Endothelial cell of umbilical vein (primary cell): Measurements from ENCODE around the gene NAP1L5. TPM values are rescaled to one million over a fixed set of nuclear protein-coding genes. Genes with fewer than 3 reads are reported as not detected.

Experiments
- BruUV-seq: library from RNA; stranded (reverse); fragments of 400-500 nt; replicated peaks from 2 replicates; lab custom pipeline; 2021; lab: Mats Ljungman, UMichigan
- CTCF ChIA-PET: fragments of 300-600, 350-600 bp; sonication (Branson Sonifier 250); formaldehyde crosslinking; loops from one replicate; lab custom pipeline; 2021; ENCODE audit warnings: antibody characterized with exemption, inconsistent platforms; lab: Charles Lee
- POLR2A ChIA-PET: fragments of 300-600, 350-600 bp; sonication (Branson Sonifier 250); formaldehyde crosslinking; loops from one replicate; lab custom pipeline; 2021; ENCODE audit warnings: antibody characterized with exemption, inconsistent platforms; lab: Charles Lee
- DNase-seq: peaks from one replicate; pipeline ENCODE4 v3.0.0-alpha.2; 2011; ENCODE audit warnings: low read depth, low spot score
- FAIRE-seq: peaks from 2 replicates; lab custom pipeline; 2011; peaks lifted over from hg19 to GRCh38; lab: Jason Lieb, UNC
- H2AFZ ChIP-seq: 2 replicates; pipeline ENCODE4 v1.6.0; 2012; ENCODE audit warnings: low read depth, low read length, control low read depth, inconsistent platforms
- H3K27ac ChIP-seq: 2 replicates; pipeline ENCODE4 v1.5.1; 2011; ENCODE audit warnings: low read depth, mild to moderate bottlenecking, control low read depth, low read length, moderate library complexity; ENCODE audit not compliant: insufficient read depth
- H3K27me3 ChIP-seq, 2 experiments: 2 replicates each; pipeline versions ENCODE4 v1.6.0 to v1.6.1; 2011; ENCODE audit warnings: low read length in 2 of 2, mixed read lengths in 1 of 2; ENCODE audit not compliant: control insufficient read depth in 2 of 2, insufficient read depth in 2 of 2
- H3K36me3 ChIP-seq, 2 experiments: 2 replicates in 1 of 2; 3 replicates in 1 of 2; pipeline ENCODE4 v1.5.1; 2011; ENCODE audit warnings: low read length in 2 of 2, mild to moderate bottlenecking in 1 of 2, moderate library complexity in 1 of 2; ENCODE audit not compliant: control insufficient read depth in 2 of 2, insufficient read depth in 2 of 2; ENCODE audit errors: extremely low read depth in 1 of 2
- H3K4me1 ChIP-seq: 3 replicates; pipeline ENCODE4 v1.5.1; 2011; ENCODE audit warnings: mild to moderate bottlenecking, low read length; ENCODE audit not compliant: control insufficient read depth, insufficient read depth; ENCODE audit errors: extremely low read depth
- H3K4me2 ChIP-seq: 2 replicates; pipeline ENCODE4 v1.6.1; 2011; ENCODE audit warnings: low read length, control low read depth, mixed read lengths; ENCODE audit not compliant: insufficient read depth
- H3K4me3 ChIP-seq, 3 experiments: fragments of 200-600 bp in 1 of 3; sonication (generic), shearing (Covaris generic) in 1 of 3; replicated peaks in 1 of 3; 2 replicates each; pipeline ENCODE4 v1.5.1; 2011 to 2016; ENCODE audit warnings: control low read depth in 3 of 3, low read length in 3 of 3, mild to moderate bottlenecking in 2 of 3, inconsistent platforms in 1 of 3, low read depth in 1 of 3, moderate library complexity in 1 of 3; ENCODE audit not compliant: insufficient read depth in 1 of 3
- H3K79me2 ChIP-seq: 2 replicates; pipeline ENCODE4 v1.6.0; 2012; ENCODE audit warnings: low read length, inconsistent platforms; ENCODE audit not compliant: control insufficient read depth, insufficient read depth
- H3K9ac ChIP-seq: replicated peaks from 2 replicates; pipeline ENCODE3; 2011; ENCODE audit warnings: low read length, control low read depth; ENCODE audit not compliant: insufficient read depth; ENCODE audit errors: extremely low read depth
- H3K9me1 ChIP-seq: replicated peaks from 3 replicates; pipeline ENCODE4 v1.6.0; 2011; ENCODE audit warnings: mild to moderate bottlenecking, low read length; ENCODE audit not compliant: control insufficient read depth, insufficient read depth; ENCODE audit errors: extremely low read depth
- H3K9me3 ChIP-seq: replicated peaks from 2 replicates; pipeline ENCODE4 v1.5.1; 2012; ENCODE audit warnings: low read length, inconsistent platforms; ENCODE audit not compliant: control insufficient read depth, insufficient read depth
- H4K20me1 ChIP-seq: replicated peaks from 2 replicates; pipeline ENCODE3; 2011; ENCODE audit warnings: mild to moderate bottlenecking, low read length; ENCODE audit not compliant: control insufficient read depth, insufficient read depth; ENCODE audit errors: extremely low read depth
- EZH2 ChIP-seq: IDR thresholded peaks from 2 replicates; pipeline ENCODE4 v1.6.1; 2012; ENCODE audit warnings: borderline replicate concordance, low read depth, mild to moderate bottlenecking, moderate library complexity, low read length, inconsistent platforms; ENCODE audit not compliant: severe bottlenecking
- FOS ChIP-seq: IDR thresholded peaks from 2 replicates; pipeline ENCODE4 v1.6.1; 2011; ENCODE audit warnings: mild to moderate bottlenecking, low read length, moderate library complexity, borderline replicate concordance; ENCODE audit not compliant: insufficient read depth
- GATA2 ChIP-seq: IDR thresholded peaks from 2 replicates; pipeline ENCODE4 v1.7.0; 2011; ENCODE audit warnings: low read depth, mild to moderate bottlenecking, moderate library complexity, mixed read lengths, low read length; ENCODE audit not compliant: insufficient read length, insufficient read depth
- JUN ChIP-seq: IDR thresholded peaks from 2 replicates; pipeline ENCODE4 v1.6.1; 2011; ENCODE audit warnings: borderline replicate concordance, low read depth; ENCODE audit not compliant: insufficient read length, insufficient read depth
- MAX ChIP-seq: IDR thresholded peaks from 2 replicates; pipeline ENCODE4 v1.6.1; 2011; ENCODE audit not compliant: insufficient read depth, insufficient read length
- MYC ChIP-seq: IDR thresholded peaks from one replicate; pipeline ENCODE4 v1.6.1; 2011; ENCODE audit warnings: mild to moderate bottlenecking, low read depth, low read length
- POLR2A ChIP-seq: IDR thresholded peaks from 2 replicates; pipeline ENCODE4 v1.6.1; 2012; ENCODE audit warnings: low read depth, mild to moderate bottlenecking, control low read depth, low read length
- POLR2AphosphoS5 ChIP-seq: IDR thresholded peaks from 2 replicates; pipeline ENCODE4 v1.6.1; 2012; ENCODE audit warnings: low read depth, mild to moderate bottlenecking, control low read depth, low read length, moderate library complexity; ENCODE audit not compliant: insufficient read depth
- dilution Hi-C: fragments of 300-500 bp; cut with MboI; formaldehyde crosslinking; loops from one replicate; pipeline ENCODE4 v1.15.0; 2019; ENCODE audit warnings: low sequenced_read_pairs; ENCODE audit not compliant: extremely low pct_ligation_motif_present
- intact Hi-C: fragments of 100-400 bp; cut with micrococcal nuclease; formaldehyde crosslinking; loops from one replicate; pipeline ENCODE4 v1.10.0; 2022
- polyA plus RNA-seq, 4 experiments: library from polyadenylated mRNA; depleted of rRNA in 3 of 4; stranded (reverse) in 3 of 4; unstranded in 1 of 4; fragments of >200 nt; gene quantifications; 2 replicates each; pipeline versions ENCODE4 v1.2.1 to v1.2.3, GENCODE V29; 2011 to 2012; ENCODE audit warnings: missing spikeins in 1 of 4
- total RNA-seq: library from RNA; stranded (reverse); gene quantifications from 2 replicates; pipeline ENCODE4 v1.2.3, GENCODE V29; 2021

The NAP1L5 gene
- total and polyA plus RNA-seq, 2 donors (not counting 3 experiments of a cell fraction or from before 2014, with no cell fraction given): 3.4 to 6.1 TPM

- dilution Hi-C loops (no loop called here), intact Hi-C loops (no loop called here)
- no peaks in the 10 kb centered on the region for H3K9me1 ChIP-seq
- DNase-seq (no peak), FAIRE-seq (no peak)
- ChIA-PET CTCF (interaction anchor here (2.2 kb wide), 1 partner anchor 10 kb away, joined by 6 read pairs; no protein-coding TSS in a partner anchor), POLR2A (no interaction called here)
- H3K36me3 ChIP-seq: peaks cover 0 to 9% of the 10 kb centered on the region in 2 experiments
- H3K79me2 ChIP-seq: no peaks in the 10 kb centered on the region
- no peak overlapping the region for H3K9ac ChIP-seq
- no TSS peak for BruUV-seq
- H2AFZ ChIP-seq: no peak overlapping the region
- H3K27me3 ChIP-seq: no peaks in the 10 kb centered on the region
- no peak overlapping the region for H3K27ac ChIP-seq
- H3K4me2 ChIP-seq: no peak overlapping the region
- H3K9me3 ChIP-seq: no peaks in the 10 kb centered on the region
- H4K20me1 ChIP-seq: no peaks in the 10 kb centered on the region
- H3K4me3 ChIP-seq: no peak overlapping the region
- no peaks in the 10 kb centered on the region for H3K4me1 ChIP-seq
- TF ChIP-seq POLR2A (no peak), JUN (no peak), FOS (no peak), GATA2 (no peak), MYC (no peak), EZH2 (no peak), MAX (no peak), POLR2AphosphoS5 (no peak)
Observed at GRCh38 chr4:88745175-88745574, 47.5 kb upstream of the NAP1L5 start.

- CTCF ChIA-PET: no interaction called here
- dilution Hi-C loops: no loop called here
- Histone ChIP-seq H3K9me1 (no peaks in the 10 kb centered on the region), H3K79me2 (no peaks in the 10 kb centered on the region), H3K9me3 (no peaks in the 10 kb centered on the region), H3K27me3 (no peaks in the 10 kb centered on the region), H3K4me1 (no peaks in the 10 kb centered on the region), H4K20me1 (no peaks in the 10 kb centered on the region), H3K27ac (no peak overlapping the region), H3K9ac (no peak overlapping the region), H3K4me3 (no peak overlapping the region), H3K36me3 (peaks cover 0 to 9% of the 10 kb centered on the region in 2 experiments), H2AFZ (no peak overlapping the region), H3K4me2 (no peak overlapping the region)
- intact Hi-C loops: no loop called here
- POLR2A ChIA-PET: no interaction called here
- DNase-seq (no peak), FAIRE-seq (no peak)
- no TSS peak for BruUV-seq
- TF ChIP-seq JUN: no peak
- no peak for TF ChIP-seq EZH2
Observed at GRCh38 chr4:88744609-88745008, 47.0 kb upstream of the NAP1L5 start.
